Mesothelial cell of epicardium (in vitro differentiated cells): Measurements from ENCODE around the gene DCAF11. TPM values are rescaled to one million over a fixed set of nuclear protein-coding genes. Genes with fewer than 3 reads are reported as not detected.
A peak's percentile ranks its signal among the peaks of the same experiment; 100 is the strongest.

Experiments used
- DNase-seq, 2 experiments: peaks; one replicate each; pipeline ENCODE4 v3.0.0; 2021; ENCODE audit warnings: low spot score in 2 of 2; ENCODE audit not compliant: unreplicated experiment in 2 of 2
- H3K27ac Mint-ChIP-seq: 2 replicates; pipeline ENCODE4 v1.8.0; 2021; ENCODE audit warnings: mixed read lengths
- H3K27me3 Mint-ChIP-seq: 2 replicates; pipeline ENCODE4 v1.8.0; 2021; ENCODE audit warnings: low read depth, mixed read lengths
- H3K36me3 Mint-ChIP-seq: 2 replicates; pipeline ENCODE4 v1.8.0; 2021; ENCODE audit warnings: mixed read lengths
- H3K4me1 Mint-ChIP-seq: 2 replicates; pipeline ENCODE4 v1.8.0; 2021; ENCODE audit warnings: mixed read lengths
- H3K4me3 Mint-ChIP-seq: 2 replicates; pipeline ENCODE4 v1.8.0; 2021; ENCODE audit warnings: mild to moderate bottlenecking, moderate library complexity, mixed read lengths
- H3K9me3 Mint-ChIP-seq: 2 replicates; pipeline ENCODE4 v1.8.0; 2021; ENCODE audit warnings: mixed read lengths
- CTCF ChIP-seq: fragments of 200-600 bp; sonication (generic); IDR thresholded peaks from one replicate; pipeline ENCODE4 v1.5.0; 2021; ENCODE audit warnings: antibody characterized with exemption; ENCODE audit not compliant: unreplicated experiment
- total RNA-seq: library from RNA; stranded (reverse); gene quantifications from 3 replicates; pipeline ENCODE4 v1.2.1, GENCODE V29; 2021

The DCAF11 gene
- total RNA-seq, 1 donor from 2014 or later: 62.3 TPM

GRCh38 chr14:24086193-24086955, 28.2 kb upstream of the DCAF11 start:
- Mint-ChIP-seq H3K9me3 (no peaks in the 10 kb centered on the region), H3K4me1 (peaks cover 10% of the 10 kb centered on the region), H3K27ac (no peak overlapping the region), H3K36me3 (no peaks in the 10 kb centered on the region), H3K4me3 (no peak overlapping the region), H3K27me3 (peaks cover 13% of the 10 kb centered on the region)
- no peak for TF ChIP-seq CTCF
- no peak for DNase-seq

- Mint-ChIP-seq H3K36me3 (no peaks in the 10 kb centered on the region), H3K4me1 (peaks cover 7% of the 10 kb centered on the region), H3K27me3 (peaks cover 10% of the 10 kb centered on the region), H3K9me3 (no peaks in the 10 kb centered on the region), H3K4me3 (no peak overlapping the region), H3K27ac (no peak overlapping the region)
- no peak for TF ChIP-seq CTCF
- no peak for DNase-seq
These were observed 27.6 kb upstream of the DCAF11 start for GRCh38 chr14:24087004-24087403.

- H3K4me3 Mint-ChIP-seq: no peak overlapping the region
These were observed 26.5 kb upstream of the DCAF11 start for GRCh38 chr14:24088095-24088494.

GRCh38 chr14:24089890-24090289, 24.7 kb upstream of the DCAF11 start:
- no peaks in the 10 kb centered on the region for H3K27me3 Mint-ChIP-seq
- no peak for DNase-seq
- TF ChIP-seq CTCF: no peak
- no peaks in the 10 kb centered on the region for H3K36me3 Mint-ChIP-seq
- H3K4me3 Mint-ChIP-seq: no peak overlapping the region
- peaks cover 12% of the 10 kb centered on the region for H3K4me1 Mint-ChIP-seq
- no peak overlapping the region for H3K27ac Mint-ChIP-seq
- H3K9me3 Mint-ChIP-seq: no peaks in the 10 kb centered on the region

More at GRCh38 chr14:24088095-24088494, 26.5 kb upstream of the DCAF11 start:
- Mint-ChIP-seq H3K36me3 (no peaks in the 10 kb centered on the region), H3K4me1 (peaks cover 3% of the 10 kb centered on the region), H3K27me3 (peaks cover 3% of the 10 kb centered on the region), H3K9me3 (no peaks in the 10 kb centered on the region), H3K27ac (no peak overlapping the region)
- no peak for DNase-seq
- no peak for TF ChIP-seq CTCF

- H3K9me3 Mint-ChIP-seq: no peaks in the 10 kb centered on the region
- TF ChIP-seq CTCF: no peak
- H3K27ac Mint-ChIP-seq: no peak overlapping the region
- H3K4me1 Mint-ChIP-seq: peaks cover 22% of the 10 kb centered on the region
- peak overlapping the region; percentile 81 for H3K4me3 Mint-ChIP-seq
- no peak for DNase-seq
- H3K36me3 Mint-ChIP-seq: no peaks in the 10 kb centered on the region
- H3K27me3 Mint-ChIP-seq: no peaks in the 10 kb centered on the region
These were observed 22.5 kb upstream of the DCAF11 start for GRCh38 chr14:24092110-24092504.
